CMK (cell line): Measurements from ENCODE around the gene MAML2.

ENCODE experiments used
- DNase-seq: peaks from one replicate; pipeline ENCODE4 v3.0.0-alpha.2; 2010; ENCODE audit warnings: low read depth

Gene MAML2

GRCh38 chr11:96125400-96125799 lies 217.6 kb downstream of the MAML2 start:
- no peak for DNase-seq

GRCh38 chr11:96124155-96124554 lies 218.8 kb downstream of the MAML2 start:
- no peak for DNase-seq

- no peak for DNase-seq
These were observed 219.7 kb downstream of the MAML2 start for GRCh38 chr11:96123301-96123700.

- no peak for DNase-seq
These were observed 220.4 kb downstream of the MAML2 start for GRCh38 chr11:96122601-96123074.

GRCh38 chr11:96119211-96119610 lies 223.8 kb downstream of the MAML2 start:
- no peak for DNase-seq

- no peak for DNase-seq
These were observed 226.6 kb downstream of the MAML2 start for GRCh38 chr11:96116376-96116775.

- DNase-seq = no peak
These were observed 228.6 kb downstream of the MAML2 start for GRCh38 chr11:96114178-96115064.

- DNase-seq = no peak
These were observed 229.8 kb downstream of the MAML2 start for GRCh38 chr11:96113193-96113681.

- DNase-seq = no peak
These were observed 230.5 kb downstream of the MAML2 start for GRCh38 chr11:96112192-96113128.

GRCh38 chr11:96111308-96111707 lies 231.7 kb downstream of the MAML2 start:
- no peak for DNase-seq

GRCh38 chr11:96110302-96110701 lies 232.7 kb downstream of the MAML2 start:
- DNase-seq = no peak

- DNase-seq = no peak
These were observed 233.5 kb downstream of the MAML2 start for GRCh38 chr11:96109331-96110030.

GRCh38 chr11:96107143-96107824 lies 235.7 kb downstream of the MAML2 start:
- DNase-seq = no peak

GRCh38 chr11:96106645-96107044 lies 236.3 kb downstream of the MAML2 start:
- no peak for DNase-seq

- DNase-seq = no peak
These were observed 237.1 kb downstream of the MAML2 start for GRCh38 chr11:96105944-96106343.

GRCh38 chr11:96105197-96105895 lies 237.6 kb downstream of the MAML2 start:
- DNase-seq = no peak

GRCh38 chr11:96104496-96104895 lies 238.5 kb downstream of the MAML2 start:
- DNase-seq = no peak

GRCh38 chr11:96103721-96104120 lies 239.3 kb downstream of the MAML2 start:
- no peak for DNase-seq

GRCh38 chr11:96103102-96103501 lies 239.9 kb downstream of the MAML2 start:
- no peak for DNase-seq

GRCh38 chr11:96102664-96103078 lies 240.3 kb downstream of the MAML2 start:
- no peak for DNase-seq

- no peak for DNase-seq
These were observed 241.8 kb downstream of the MAML2 start for GRCh38 chr11:96101146-96101545.
